Astrocyte of the cerebellum (primary cell): ENCODE measurements around the gene ENPP3.

Experiments
- DNase-seq: peaks from one replicate; pipeline ENCODE4 v3.0.0-alpha.2; 2011; ENCODE audit warnings: low read depth
- H3K4me3 ChIP-seq: 2 replicates; pipeline ENCODE4 v1.5.1; 2011; ENCODE audit warnings: mild to moderate bottlenecking, low read depth, low read length, moderate library complexity
- CTCF ChIP-seq: IDR thresholded peaks from 2 replicates; pipeline ENCODE4 v1.5.1; 2012; ENCODE audit warnings: low read length, low read depth, moderate library complexity, mild to moderate bottlenecking; ENCODE audit errors: missing control alignments
- in situ Hi-C: cut with HindIII; loops from 2 replicates; pipeline ENCODE4 v1.10.0; 2017; ENCODE audit warnings: low sequenced_read_pairs

The ENPP3 gene

GRCh38 chr6:131629651-131630050, 7.5 kb upstream of the ENPP3 start:
- no peak overlapping the region for H3K4me3 ChIP-seq
- in situ Hi-C loops: no loop called here
- DNase-seq: no peak
- no peak for TF ChIP-seq CTCF

GRCh38 chr6:131631625-131632289, 5.3 kb upstream of the ENPP3 start:
- in situ Hi-C loops: no loop called here
- no peak for TF ChIP-seq CTCF
- DNase-seq: no peak
- H3K4me3 ChIP-seq: no peak overlapping the region

- in situ Hi-C loops: no loop called here
- no peak for TF ChIP-seq CTCF
- no peak for DNase-seq
- no peak overlapping the region for H3K4me3 ChIP-seq
These were observed 1.4 kb upstream of the ENPP3 start for GRCh38 chr6:131635384-131636340.

GRCh38 chr6:131638013-131638412, 911 bp downstream of the ENPP3 start:
- in situ Hi-C loops: no loop called here
- DNase-seq: no peak
- TF ChIP-seq CTCF: no peak
- H3K4me3 ChIP-seq: no peak overlapping the region

- in situ Hi-C loops: no loop called here
- no peak for DNase-seq
- TF ChIP-seq CTCF: no peak
These were observed 3.0 kb downstream of the ENPP3 start for GRCh38 chr6:131640100-131640499.

GRCh38 chr6:131640576-131640975, 3.5 kb downstream of the ENPP3 start:
- DNase-seq: no peak
- TF ChIP-seq CTCF: no peak
- H3K4me3 ChIP-seq: no peak overlapping the region
- in situ Hi-C loops: no loop called here

More at GRCh38 chr6:131640100-131640499, 3.0 kb downstream of the ENPP3 start:
- no peak overlapping the region for H3K4me3 ChIP-seq
